Keratinocyte (primary cell): Measurements from ENCODE around the gene CD40. TPM values are rescaled to one million over a fixed set of nuclear protein-coding genes. Genes with fewer than 3 reads are reported as not detected.
A peak's percentile ranks its signal among the peaks of the same experiment; 100 is the strongest.

ENCODE experiments used
- DNase-seq: peaks from one replicate; pipeline ENCODE4 v3.0.0-alpha.2; 2011; ENCODE audit warnings: low read depth, missing footprints, low spot score
- FAIRE-seq: peaks from 2 replicates; lab custom pipeline; 2011; peaks lifted over from hg19 to GRCh38; lab: Jason Lieb, UNC
- H2AFZ ChIP-seq: 2 replicates; pipeline ENCODE4 v1.6.0; 2012; ENCODE audit warnings: low read length, control low read depth, inconsistent platforms; ENCODE audit not compliant: control insufficient read depth
- H3K27ac ChIP-seq: 2 replicates; pipeline ENCODE4 v1.5.1; 2011; ENCODE audit warnings: low read length; ENCODE audit not compliant: control insufficient read depth, insufficient read depth
- H3K27me3 ChIP-seq: 3 replicates; pipeline ENCODE4 v1.6.0; 2011; ENCODE audit warnings: low read length; ENCODE audit not compliant: control insufficient read depth, insufficient read depth; ENCODE audit errors: extremely low read depth
- H3K36me3 ChIP-seq, 2 experiments: 2 replicates in 1 of 2; 3 replicates in 1 of 2; pipeline ENCODE4 v1.5.1; 2011; ENCODE audit warnings: low read length in 2 of 2, mild to moderate bottlenecking in 1 of 2; ENCODE audit not compliant: control insufficient read depth in 2 of 2, insufficient read depth in 2 of 2; ENCODE audit errors: extremely low read depth in 1 of 2
- H3K4me1 ChIP-seq: 3 replicates; pipeline ENCODE4 v1.5.1; 2011; ENCODE audit warnings: low read length; ENCODE audit not compliant: control insufficient read depth, insufficient read depth; ENCODE audit errors: extremely low read depth
- H3K4me2 ChIP-seq: 3 replicates; pipeline ENCODE4 v1.6.0; 2011; ENCODE audit warnings: low read depth, low read length; ENCODE audit not compliant: control insufficient read depth, insufficient read depth; ENCODE audit errors: extremely low read depth
- H3K4me3 ChIP-seq, 3 experiments: fragments of 200-600 bp in 1 of 3; sonication (generic) in 1 of 3; 2 replicates in 2 of 3; 3 replicates in 1 of 3; pipeline ENCODE4 v1.5.1; 2011 to 2016; ENCODE audit warnings: low read length in 3 of 3, mild to moderate bottlenecking in 3 of 3, control low read depth in 2 of 3, inconsistent platforms in 1 of 3, low read depth in 1 of 3, mixed read lengths in 1 of 3, mixed run types in 1 of 3, moderate library complexity in 1 of 3; ENCODE audit not compliant: control insufficient read depth in 2 of 3, insufficient read depth in 2 of 3; ENCODE audit errors: extremely low read depth in 1 of 3
- H3K79me2 ChIP-seq: 2 replicates; pipeline ENCODE4 v1.6.0; 2012; ENCODE audit warnings: low read length; ENCODE audit not compliant: control insufficient read depth, insufficient read depth
- H3K9ac ChIP-seq: 3 replicates; pipeline ENCODE4 v1.6.0; 2011; ENCODE audit warnings: low read length; ENCODE audit not compliant: control insufficient read depth, insufficient read depth; ENCODE audit errors: extremely low read depth
- H3K9me1 ChIP-seq: 3 replicates; pipeline ENCODE4 v1.6.0; 2011; ENCODE audit warnings: low read length; ENCODE audit not compliant: control insufficient read depth, insufficient read depth; ENCODE audit errors: extremely low read depth
- H3K9me3 ChIP-seq: 2 replicates; pipeline ENCODE4 v1.5.1; 2012; ENCODE audit warnings: low read depth, low read length; ENCODE audit not compliant: control insufficient read depth
- H4K20me1 ChIP-seq: 3 replicates; pipeline ENCODE4 v1.6.0; 2011; ENCODE audit warnings: low read length; ENCODE audit not compliant: control insufficient read depth, insufficient read depth; ENCODE audit errors: extremely low read depth
- EZH2 ChIP-seq: IDR thresholded peaks from one replicate; pipeline ENCODE4 v1.6.1; 2012; ENCODE audit warnings: inconsistent platforms, mild to moderate bottlenecking, low read length, moderate library complexity
- dilution Hi-C: fragments of 300-500 bp; cut with MboI; formaldehyde crosslinking; loops from one replicate; pipeline ENCODE4 v1.7.0; 2020; ENCODE audit warnings: low sequenced_read_pairs; ENCODE audit not compliant: extremely low pct_ligation_motif_present
- polyA plus RNA-seq, 5 experiments: library from polyadenylated mRNA; depleted of rRNA in 3 of 5; stranded (reverse) in 3 of 5; stranded (forward) in 1 of 5; unstranded in 1 of 5; fragments of >200 nt; gene quantifications; 1 replicate in 1 of 5; 2 replicates in 3 of 5; 3 replicates in 1 of 5; pipeline versions ENCODE4 v1.2.1 to v1.2.3, GENCODE V29; 2011 to 2012; ENCODE audit warnings: missing spikeins in 2 of 5, low read depth in 1 of 5, low replicate concordance in 1 of 5
- TF ChIP-seq, protein P1 (sequence below), 3 experiments: IDR thresholded peaks in 1 of 3; conservative IDR thresholded peaks in 1 of 3; optimal IDR thresholded peaks in 1 of 3; 2 replicates in 2 of 3; 3 replicates in 1 of 3; pipeline versions ENCODE3 to v1.5.1; 2011; ENCODE audit warnings: low read length in 3 of 3, mild to moderate bottlenecking in 3 of 3, moderate library complexity in 2 of 3, control low read depth in 1 of 3, inconsistent platforms in 1 of 3; ENCODE audit not compliant: insufficient read depth in 2 of 3; ENCODE audit errors: extremely low read depth in 1 of 3

CD40 gene
- polyA plus RNA-seq, 1 donor (not counting 4 experiments of a cell fraction or from before 2014, with no cell fraction given), result 13.4 TPM

- Histone ChIP-seq H3K9ac (peak overlapping the region; percentile 71), H3K4me1 (peaks cover 10% of the 10 kb centered on the region), H3K27ac (no peak overlapping the region), H2AFZ (peak overlapping the region; percentile 90), H3K9me1 (peaks cover 2% of the 10 kb centered on the region), H3K4me2 (peak overlapping the region; percentile 94), H3K9me3 (no peaks in the 10 kb centered on the region), H3K4me3 (peak overlapping the region; percentile 39 to 71 (median 68)), H3K36me3 (peaks cover 0 to 1% of the 10 kb centered on the region in 2 experiments), H3K27me3 (peaks cover 5% of the 10 kb centered on the region), H3K79me2 (no peaks in the 10 kb centered on the region), H4K20me1 (no peaks in the 10 kb centered on the region)
- no peak for TF ChIP-seq EZH2
- TF ChIP-seq, protein P1, sequence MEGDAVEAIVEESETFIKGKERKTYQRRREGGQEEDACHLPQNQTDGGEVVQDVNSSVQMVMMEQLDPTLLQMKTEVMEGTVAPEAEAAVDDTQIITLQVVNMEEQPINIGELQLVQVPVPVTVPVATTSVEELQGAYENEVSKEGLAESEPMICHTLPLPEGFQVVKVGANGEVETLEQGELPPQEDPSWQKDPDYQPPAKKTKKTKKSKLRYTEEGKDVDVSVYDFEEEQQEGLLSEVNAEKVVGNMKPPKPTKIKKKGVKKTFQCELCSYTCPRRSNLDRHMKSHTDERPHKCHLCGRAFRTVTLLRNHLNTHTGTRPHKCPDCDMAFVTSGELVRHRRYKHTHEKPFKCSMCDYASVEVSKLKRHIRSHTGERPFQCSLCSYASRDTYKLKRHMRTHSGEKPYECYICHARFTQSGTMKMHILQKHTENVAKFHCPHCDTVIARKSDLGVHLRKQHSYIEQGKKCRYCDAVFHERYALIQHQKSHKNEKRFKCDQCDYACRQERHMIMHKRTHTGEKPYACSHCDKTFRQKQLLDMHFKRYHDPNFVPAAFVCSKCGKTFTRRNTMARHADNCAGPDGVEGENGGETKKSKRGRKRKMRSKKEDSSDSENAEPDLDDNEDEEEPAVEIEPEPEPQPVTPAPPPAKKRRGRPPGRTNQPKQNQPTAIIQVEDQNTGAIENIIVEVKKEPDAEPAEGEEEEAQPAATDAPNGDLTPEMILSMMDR (optimal IDR thresholded peaks at IDR 0.05 in 1 of 3, IDR thresholded peaks at IDR 0.05 in 1 of 3, conservative IDR thresholded peaks at IDR 0.05 in 1 of 3; ENCODE audit: extremely low read depth in 1 of 3, insufficient read depth in 2 of 3, low read length in 3 of 3), result no peak
- FAIRE-seq (no peak), DNase-seq (no peak)
- dilution Hi-C loops, result no loop called here
Measured at GRCh38 chr20:46118481-46119020, 437 bp downstream of the CD40 start.

GRCh38 chr20:46119028-46119546 lies 973 bp downstream of the CD40 start:
- no peak for TF ChIP-seq EZH2
- TF ChIP-seq, protein P1 (optimal IDR thresholded peaks at IDR 0.05 in 1 of 3, IDR thresholded peaks at IDR 0.05 in 1 of 3, conservative IDR thresholded peaks at IDR 0.05 in 1 of 3; ENCODE audit: extremely low read depth in 1 of 3, insufficient read depth in 2 of 3, low read length in 3 of 3), result no peak
- no peak for FAIRE-seq
- Histone ChIP-seq H3K27ac (no peak overlapping the region), H3K36me3 (peaks cover 0 to 1% of the 10 kb centered on the region in 2 experiments), H3K9me1 (peaks cover 2% of the 10 kb centered on the region), H3K79me2 (no peaks in the 10 kb centered on the region), H3K4me1 (peaks cover 10% of the 10 kb centered on the region), H2AFZ (no peak overlapping the region), H3K9ac (peak overlapping the region; percentile 71), H3K4me3 (peak overlapping the region; percentile 39 to 71 (median 68)), H4K20me1 (no peaks in the 10 kb centered on the region), H3K27me3 (peaks cover 4% of the 10 kb centered on the region), H3K4me2 (peak overlapping the region; percentile 94), H3K9me3 (no peaks in the 10 kb centered on the region)
- dilution Hi-C loops, result no loop called here
- DNase-seq, result no peak
